Stimulated activated CD8-positive, alpha-beta memory T cell treated with anti-CD3 and anti-CD28 coated beads, Interleukin-4, amount 100 ng/mL, for 1 hour (primary cell): ENCODE data around the gene DOCK6.
"Not testable (repeated sequence)": the region's sequence is repeated elsewhere in the genome, so short reads cannot be mapped to it uniquely, and the experiment has no call there.

Experiments used
- DNase-seq, 2 donors: peaks; one replicate each; pipeline ENCODE4 v3.0.0-alpha.2; 2020; ENCODE audit warnings: low read depth in 2 of 2, low spot score in 1 of 2

Gene DOCK6

DNA sequence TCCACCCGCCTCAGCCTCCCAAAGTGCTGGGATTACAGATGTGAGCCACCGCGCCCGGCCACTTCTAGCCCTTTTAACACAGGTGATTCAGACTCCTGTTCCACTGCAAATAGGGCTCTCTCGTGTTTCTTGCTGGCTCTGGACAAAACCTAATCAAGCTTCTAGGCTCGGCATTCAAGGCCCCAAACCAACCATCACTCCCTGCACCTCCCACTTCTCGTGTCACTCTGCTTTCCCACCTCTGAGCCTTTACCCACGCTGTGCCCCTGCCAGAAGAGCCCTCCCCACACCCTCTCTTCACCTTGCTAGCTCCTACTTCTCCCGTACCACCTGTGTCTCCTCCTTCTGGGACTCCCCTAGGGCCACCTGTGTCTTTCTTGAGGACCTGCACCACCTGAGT, 84.7 kb downstream of the DOCK6 start:
- DNase-seq, result no peak

DNA sequence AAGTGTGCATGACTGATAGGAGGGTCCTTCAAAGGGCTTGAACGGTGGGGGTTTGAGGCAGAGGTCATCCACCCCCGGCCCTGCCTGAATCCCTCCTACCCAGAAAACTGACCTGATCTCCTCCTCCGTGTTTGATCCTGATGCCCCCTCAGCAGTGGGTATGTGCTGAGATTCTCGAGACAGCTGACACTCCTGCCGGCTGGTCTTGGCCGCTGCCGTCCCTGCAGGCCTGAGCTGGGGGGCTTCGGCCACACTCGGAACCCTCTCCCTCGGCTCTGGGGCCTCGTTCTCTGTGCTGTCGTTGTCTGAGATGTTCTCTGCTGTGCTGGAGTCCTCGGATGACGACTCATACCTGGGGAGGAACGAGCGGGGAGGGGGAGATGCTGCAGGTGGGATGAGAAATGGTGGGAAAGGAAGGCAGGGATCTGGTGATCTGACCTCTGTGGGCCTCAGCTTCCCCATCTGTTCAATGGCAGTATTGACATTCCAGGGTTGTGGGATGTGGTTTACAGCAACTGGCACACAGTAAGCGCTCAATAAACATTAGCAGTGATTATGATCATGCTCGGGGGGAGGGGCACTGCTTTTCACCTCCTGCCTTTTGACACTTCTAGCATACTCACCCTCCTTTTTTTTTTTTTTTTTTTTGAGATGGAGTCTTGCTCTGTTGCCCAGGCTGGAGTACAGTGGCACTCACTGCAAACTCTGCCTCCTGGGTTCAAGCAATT, 85.7 kb downstream of the DOCK6 start:
- no peak for DNase-seq

DNA sequence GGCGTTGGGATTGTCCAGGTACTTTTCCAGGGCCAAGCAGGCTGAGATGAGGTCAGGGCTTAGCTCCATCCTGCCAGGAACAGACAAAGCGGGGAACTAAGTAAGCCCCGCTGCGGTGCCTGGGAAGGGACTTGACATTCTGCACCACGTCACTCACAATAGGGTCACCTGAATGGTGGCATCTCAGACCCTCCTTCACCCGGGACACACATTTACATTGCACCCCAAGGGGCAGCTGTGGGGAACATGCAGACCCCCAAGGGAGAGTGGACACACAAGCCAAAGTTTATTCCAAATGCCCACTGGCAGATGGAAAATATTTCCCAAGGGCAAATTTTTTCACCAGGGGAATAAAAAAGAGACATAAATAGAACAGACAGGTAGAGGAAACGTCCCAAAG, 86.4 kb downstream of the DOCK6 start:
- DNase-seq, result no peak

DNA sequence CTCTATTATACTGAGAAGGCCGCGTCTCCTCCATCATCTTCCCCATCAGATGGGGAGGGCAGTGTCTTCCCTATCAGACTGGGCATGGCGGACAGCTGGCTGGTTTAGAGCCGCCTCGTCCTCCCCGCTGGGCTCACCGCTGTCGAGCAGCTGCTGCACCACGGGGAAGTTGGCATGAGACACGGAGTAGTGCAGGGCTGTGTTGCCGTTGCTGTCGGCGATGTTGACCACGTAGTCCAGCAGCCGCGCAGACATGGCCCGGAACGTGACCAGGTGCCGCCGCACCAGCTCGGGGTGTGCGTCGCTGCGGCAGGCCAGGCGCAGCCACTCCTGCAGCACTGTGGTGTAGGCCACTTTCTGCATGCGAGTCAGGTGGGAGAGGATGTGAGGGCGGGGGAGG, 88.0 kb downstream of the DOCK6 start:
- DNase-seq, result no peak

DNA sequence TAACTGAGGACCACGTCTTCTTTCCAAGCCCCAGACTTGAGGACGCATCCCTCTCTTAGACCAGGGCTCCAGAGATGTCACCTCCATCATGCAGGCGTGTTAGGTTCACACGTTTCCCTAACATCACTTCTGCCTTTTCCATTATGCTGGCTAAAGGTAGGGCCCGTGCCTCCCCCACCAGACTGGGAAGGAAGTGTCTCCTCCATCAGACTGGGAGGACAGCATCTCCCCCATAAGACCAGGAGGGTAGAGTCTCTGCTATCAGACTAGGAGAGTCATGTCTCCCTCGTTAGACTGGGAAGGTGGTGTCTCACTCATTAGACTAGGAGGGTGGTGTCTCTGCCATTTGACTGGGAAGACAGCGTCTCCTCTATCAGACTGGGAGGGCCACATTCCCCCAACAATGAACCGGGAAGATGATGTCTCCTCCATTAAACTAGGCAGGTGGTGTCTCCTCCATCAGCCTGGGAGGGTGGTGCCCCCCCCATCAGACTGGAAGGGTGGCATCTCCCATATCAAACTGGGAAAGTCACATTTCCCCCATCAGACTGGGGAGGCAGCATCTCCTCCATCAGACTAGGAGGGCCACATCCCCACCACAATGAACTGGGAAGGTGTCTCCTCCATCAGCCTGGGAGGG, 88.7 kb downstream of the DOCK6 start:
- no peak for DNase-seq

DNA sequence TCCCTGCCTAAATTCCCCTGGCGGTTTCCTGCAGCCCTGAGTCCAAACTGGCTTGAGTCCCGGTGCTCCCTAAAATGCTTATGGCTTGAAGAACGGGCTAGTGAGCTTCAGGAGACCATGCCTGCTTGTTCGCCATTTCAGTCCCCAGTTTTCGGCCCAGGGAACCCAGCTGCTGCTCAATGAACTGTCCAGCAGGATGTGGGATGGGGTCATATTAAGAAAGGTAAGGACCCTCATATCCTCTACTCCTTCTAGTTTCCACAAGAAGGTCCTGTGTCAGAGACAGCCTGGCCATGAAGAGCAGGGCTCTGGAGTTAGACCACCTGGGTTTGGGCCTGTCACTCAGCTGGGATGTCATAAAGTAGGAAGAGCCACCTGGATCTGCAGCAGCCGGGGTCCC, 89.7 kb downstream of the DOCK6 start:
- no peak for DNase-seq

DNA sequence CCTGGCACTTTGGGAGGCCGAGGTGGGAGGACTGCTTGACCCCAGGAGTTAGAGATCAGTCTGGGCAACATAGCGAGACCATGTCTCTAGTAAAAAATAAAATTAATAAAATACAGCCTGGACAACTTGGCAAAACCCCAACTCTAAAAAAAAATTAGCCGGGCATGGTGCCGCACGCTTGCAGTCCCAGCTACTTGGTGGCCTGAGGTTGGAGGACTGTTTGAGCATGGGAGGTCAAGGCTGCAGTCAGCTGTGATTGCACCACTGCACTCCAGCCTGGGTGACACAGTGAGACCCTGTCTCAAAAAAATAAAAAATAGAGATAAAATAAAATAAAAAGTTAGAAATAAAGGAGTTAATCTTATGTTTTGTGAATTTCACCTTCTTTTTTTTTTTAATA, 91.2 kb downstream of the DOCK6 start:
- no peak for DNase-seq

DNA sequence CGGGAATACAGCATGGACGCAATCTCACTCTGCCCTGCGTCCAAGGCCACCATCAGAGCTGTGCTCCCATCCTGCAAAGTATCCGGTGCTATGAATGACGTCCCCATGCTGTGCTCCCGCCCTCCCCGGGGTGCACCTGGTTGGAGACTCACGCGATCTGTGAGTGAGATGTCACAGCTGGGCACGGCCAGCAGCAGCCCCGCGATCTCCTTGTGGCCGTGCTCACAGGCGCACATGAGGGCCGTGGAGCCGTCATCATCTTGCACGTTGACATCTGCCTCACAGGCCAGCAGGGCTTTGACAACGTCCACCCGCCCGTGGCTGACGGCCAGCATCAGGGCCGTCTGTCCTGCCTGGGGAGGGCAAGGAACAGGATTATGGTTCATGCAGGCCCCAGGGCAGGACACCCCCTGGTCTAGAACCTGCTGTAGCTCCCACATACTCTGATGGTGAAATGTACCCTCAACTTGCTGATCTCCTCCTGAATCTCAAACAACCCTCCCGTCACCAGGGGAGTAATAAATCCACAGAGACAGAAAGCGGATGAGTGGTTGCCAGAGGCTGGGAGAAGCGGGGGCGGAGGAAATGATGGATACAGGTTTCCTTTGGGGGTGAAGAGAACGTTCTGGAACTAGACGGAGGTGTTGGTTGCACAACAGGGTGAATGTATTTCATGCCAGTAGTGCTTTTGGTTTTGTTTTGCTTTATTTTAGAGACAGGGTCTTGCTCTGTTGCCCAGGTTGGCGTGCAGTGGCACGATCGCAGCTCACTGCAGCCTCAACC, 92.2 kb downstream of the DOCK6 start:
- no peak for DNase-seq

DNA sequence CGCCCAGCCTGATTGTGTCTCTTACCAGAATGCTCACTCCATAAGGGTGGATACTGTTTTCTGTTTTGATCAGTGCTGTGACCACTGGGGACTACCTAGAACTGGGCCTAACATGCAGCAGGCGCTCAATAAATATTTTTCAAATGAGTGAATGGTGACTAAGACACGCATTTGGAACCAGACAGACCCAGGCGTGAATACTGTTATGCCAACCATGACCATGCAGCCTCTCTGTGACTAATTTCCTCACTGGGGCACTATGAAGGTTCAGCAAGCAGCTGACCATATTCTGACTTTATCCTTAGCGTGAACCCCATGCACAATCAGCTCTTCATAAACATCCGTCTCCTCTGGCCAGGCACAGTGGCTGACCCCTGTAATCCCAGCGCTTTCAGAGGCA, 93.8 kb downstream of the DOCK6 start:
- no peak for DNase-seq

DNA sequence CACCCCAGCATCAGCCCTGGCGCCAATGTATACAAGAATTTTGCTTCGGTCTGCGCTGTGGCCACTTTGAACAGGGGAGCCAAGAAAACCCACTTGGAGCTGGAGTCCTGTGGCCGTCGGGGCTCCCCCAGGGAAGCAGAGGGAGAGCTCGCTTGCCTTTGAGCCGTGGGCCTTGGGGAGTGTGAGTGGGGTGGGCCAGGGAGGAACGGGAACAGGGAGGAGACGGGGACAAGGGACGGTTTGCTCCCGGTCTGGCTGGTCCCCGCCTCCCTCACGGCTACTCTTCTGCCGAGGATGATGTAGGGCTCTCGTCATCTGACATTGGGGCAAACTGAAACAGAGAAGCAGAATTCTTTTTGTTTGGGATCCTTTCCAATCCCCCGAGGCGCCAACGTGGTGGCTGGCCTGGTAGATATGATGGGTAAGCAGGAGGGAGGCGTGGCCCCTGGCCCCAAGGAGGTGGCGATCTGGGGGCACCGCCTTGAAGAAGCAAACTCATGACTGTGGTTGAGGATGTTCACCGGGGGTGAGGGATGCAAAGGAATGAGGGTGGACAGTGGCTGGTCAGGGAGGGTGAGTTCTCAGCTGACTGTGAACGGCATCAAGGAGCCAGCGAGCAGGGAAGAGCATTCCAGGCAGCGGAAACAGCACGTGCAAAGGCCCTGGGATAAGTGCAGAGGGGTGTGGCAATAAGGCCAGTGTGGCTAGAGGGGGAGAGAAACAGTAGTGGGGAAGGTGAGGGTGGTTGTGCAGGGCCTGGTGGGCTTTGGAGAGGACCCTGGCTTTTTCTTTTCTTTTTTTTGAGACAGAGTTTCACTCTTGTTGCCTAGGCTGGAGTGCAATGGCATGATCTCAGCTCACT, 95.8 kb downstream of the DOCK6 start:
- DNase-seq, result no peak

DNA sequence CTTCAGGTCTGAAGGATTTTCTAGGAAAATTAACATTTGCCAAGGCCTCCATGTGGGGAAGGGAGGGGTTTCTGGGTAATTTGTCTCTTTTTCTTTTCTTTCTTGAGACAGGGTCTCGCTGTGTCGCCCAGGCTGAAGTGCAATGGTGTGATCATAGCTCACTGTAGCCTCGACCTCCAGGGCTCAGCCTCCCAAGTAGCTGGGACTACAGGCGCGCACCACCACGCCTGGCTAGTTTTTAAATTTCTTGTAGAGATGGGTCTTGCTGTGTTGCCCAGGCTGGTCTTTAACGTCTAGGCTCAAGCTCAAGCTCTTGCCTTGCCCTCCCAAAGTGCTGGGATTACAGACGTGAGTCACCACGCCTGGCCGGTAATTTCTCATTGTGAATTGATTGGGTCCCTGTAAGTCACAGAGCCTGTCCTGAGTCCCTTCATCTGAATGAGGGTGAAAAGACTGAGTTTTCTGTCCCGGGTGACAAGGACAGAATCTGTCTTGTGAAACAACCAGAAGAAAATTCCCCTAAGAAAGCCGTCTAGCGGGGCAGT, 96.8 kb downstream of the DOCK6 start:
- no peak for DNase-seq

DNA sequence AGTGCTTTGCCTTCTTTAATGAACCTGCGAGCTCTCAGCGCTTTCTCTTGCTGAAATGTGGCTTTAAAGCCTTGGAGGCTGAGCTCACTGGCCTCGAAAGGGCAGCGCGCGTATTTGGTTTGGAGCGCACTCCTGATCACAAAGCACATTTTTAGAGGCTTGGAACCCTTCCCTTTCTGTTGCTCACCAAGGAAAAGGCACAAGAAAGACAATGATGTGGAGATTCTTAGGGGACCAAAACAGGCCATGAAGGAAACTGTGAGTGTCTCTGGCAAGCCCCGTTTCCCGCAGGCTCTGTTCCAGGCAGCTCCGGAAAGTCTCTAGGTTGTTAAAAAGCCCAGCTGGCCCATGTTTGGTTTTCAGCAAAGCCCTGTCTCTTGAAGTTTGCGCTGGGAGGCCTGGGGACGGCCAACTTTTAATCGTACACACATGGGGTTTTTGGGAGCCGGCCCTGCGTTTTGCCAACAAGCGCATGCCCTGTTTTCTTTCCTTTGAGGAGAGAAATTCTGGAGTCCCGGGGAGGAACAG, 97.4 kb downstream of the DOCK6 start:
- DNase-seq, result no peak

DNA sequence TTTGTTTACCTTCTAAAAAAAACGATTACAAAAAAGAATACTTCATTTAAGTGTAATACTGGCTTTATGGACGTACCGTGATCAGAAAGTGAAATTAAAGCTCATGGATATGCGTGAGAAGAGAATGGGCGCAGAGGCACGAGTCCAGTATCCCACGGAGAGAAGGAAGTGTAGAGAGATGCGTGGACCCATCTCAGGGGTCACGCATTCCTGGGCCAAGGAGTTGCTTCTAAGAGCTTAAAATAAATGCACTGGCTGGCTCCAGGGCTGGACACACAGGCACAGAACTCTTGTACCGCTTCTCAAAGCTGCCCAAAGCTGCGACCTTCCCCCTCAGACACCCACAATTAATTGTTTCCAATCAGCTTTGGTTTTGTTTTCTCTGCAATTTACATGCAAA, 98.0 kb downstream of the DOCK6 start:
- no peak for DNase-seq

DNA sequence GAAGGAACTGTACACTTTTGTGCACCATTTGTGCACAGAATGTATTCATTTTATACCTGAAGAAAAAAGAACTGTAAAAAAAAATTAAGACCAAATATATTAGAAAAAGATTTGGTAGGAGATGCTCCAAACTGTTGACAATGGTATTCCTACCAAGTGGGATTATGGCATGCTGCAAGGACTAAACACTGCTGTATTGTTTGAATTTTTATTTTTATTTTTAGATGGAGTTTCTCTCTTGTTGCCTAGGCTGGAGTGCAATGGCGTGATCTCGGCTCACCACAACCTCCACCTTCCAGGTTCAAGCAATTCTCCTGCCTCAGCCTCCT, 101.9 kb downstream of the DOCK6 start:
- DNase-seq, result not testable (repeated sequence)

DNA sequence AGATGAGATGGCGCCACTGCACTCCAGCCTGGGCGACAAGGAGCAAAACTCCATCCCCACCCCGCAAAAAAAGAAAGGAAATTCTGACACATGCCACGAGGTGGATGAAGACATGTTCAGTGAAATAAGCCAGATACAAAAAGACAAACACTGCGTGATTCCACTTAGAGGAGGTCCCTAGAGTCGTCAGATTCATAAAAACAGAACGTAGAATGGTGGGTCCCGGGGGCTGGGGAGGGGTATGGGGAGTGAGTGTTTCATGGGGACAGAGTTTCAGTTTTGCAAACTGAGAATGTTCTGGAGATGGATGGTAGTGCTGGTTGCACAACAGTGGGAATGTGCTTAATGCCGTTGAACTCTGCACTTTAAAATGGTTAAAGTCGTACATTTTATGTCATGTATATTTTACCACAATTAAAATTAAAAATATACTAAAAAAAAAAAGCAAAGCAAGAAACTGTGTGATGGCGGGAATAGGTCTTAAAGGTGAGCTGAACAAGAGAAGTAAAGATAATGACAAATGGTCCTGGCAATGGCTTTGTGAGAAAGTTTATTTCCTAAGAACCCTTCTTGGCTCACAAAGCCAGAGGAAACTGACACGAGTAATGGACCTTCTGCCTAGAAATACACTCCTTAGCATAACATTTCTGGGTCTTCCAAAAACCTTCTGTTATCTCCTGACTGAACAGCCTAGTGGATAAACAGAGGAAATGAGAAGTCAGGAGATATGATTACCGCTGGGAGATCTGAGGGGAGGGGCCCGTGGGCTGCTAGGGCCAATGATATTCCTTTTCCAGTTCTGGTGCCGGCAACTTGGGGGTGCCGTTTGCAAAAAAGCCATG, 102.5 kb downstream of the DOCK6 start:
- no peak for DNase-seq

DNA sequence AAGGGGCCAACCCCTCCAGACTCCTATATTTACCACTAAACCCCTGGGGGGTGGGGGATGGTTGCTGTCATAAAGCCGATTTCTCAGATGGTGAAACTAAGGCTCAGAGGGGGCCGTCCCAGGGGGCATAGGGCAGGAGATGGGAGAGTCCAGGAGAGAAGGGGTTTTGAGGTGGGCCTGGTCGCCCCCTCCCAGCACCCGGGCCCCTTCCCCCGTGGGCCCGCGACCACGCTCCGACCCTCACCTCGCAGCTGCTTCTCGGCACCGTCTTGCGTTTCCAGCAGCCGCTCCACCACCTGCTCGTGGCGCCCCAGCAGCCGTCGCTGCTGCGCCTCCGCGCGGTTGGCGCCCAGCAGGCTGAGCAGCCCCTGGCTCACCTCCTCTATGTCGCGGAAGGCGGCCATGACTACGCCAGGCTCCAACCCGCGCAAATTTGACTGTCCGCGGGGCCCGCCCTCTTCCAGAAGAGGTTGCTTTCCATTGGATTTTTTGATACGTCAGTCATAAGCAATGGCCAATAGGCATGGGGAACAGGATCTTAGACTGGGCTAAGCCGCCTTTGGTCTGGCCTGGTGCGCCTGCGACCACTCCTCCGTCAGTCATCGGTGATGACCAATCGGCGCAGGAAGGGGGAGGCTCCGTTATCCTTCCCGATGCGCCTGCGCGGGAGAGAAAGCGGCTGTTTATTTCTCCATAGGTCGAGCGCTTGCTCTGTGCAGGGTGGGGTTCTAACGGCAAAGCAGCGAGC, 106.8 kb downstream of the DOCK6 start, which contains the start of gene SPC24:
TSS of gene SPC24 (minus strand) at position 410 of the 748 bp plus-strand sequence. CDS start at position 404, 6 bp downstream.
- peak; percentile 72 to 79 for DNase-seq

DNA sequence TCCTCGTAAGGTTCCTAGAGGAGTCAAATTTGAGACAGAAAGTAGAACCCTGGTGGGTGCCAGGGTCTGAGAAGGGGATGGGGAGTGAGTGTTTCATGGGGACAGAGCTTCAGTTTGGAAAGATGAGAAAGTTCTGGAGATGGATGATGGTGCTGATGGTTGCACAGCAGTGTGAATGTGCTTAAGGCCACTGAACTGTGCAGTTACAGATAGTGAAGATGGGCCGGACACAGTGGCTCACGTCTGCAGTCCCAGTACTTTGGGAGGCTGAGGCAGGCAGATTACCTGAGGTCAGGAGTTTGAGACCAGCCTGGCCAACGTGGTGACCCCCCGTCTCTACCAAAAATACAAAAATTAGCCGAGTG, 107.7 kb downstream of the DOCK6 start:
- no peak for DNase-seq

DNA sequence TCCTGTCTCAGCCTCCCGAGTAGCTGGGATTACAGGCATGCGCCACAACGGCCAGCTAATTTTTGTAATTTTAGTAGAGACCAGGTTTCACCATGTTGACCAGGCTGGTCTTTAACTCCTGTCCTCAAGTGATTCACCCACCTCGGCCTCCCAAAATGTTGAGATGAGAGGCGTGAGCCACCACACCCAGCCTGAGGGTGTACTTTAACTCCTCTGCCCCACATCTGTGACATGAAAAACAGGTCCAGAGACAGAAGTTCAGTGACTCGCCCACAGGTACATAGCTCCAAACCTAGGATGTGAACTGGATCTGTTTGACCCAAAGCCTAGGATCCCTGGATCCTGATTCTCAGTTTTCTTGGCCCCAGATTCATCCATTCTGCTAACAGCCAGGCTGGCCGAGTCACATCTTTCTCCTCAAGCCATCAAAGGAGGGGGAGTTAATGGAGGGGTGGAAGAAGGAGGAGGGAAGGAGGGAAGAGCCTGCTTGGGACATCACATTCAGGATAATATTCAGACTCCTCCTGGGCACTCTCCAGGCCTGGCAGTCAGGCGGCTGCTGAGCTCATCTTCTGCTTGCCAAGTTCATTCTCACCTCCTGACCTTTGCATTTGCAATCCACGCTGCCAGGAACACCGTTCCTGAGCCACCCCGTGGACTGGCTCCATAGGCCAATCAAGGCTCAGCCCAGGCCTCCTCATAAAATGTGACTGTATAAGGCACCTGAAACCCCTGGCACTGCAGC, 109.8 kb downstream of the DOCK6 start:
- no peak for DNase-seq

DNA sequence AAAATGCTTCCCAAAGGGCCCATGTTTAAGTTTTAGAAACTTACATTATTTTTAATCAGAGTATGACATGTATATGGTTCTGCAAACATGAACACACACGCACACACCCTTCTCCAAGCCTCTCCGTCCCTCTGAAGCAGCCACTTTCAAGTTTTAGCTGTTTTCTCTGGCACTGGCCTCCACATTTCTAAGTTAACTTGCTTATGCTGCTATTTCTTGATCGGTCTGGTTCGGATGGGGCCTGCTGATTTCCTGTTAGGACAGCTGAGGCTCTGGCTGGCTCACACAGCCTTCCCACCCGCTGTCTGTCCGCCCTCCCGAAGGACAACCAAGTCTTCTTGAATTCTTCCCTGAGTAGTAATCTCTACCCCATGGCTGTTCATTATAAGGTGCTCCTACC, 111.1 kb downstream of the DOCK6 start:
- no peak for DNase-seq
